GM23338 (cell line): Measurements from ENCODE around the gene S100A7A.
"Not testable (repeated sequence)": the region's sequence is repeated elsewhere in the genome, so short reads cannot be mapped to it uniquely, and the experiment has no call there.

Experiments used
- CTCF ChIP-seq, 2 experiments: fragments of 200-600 bp in 1 of 2; sonication (generic) in 1 of 2; conservative IDR thresholded peaks; 2 replicates each; pipeline versions ENCODE4 v1.5.1 to v1.6.1; 2016 to 2017; ENCODE audit warnings: antibody characterized with exemption in 2 of 2, low read depth in 2 of 2, mild to moderate bottlenecking in 2 of 2, moderate library complexity in 1 of 2
- EZH2 ChIP-seq: fragments of 200-600 bp; sonication (generic); IDR thresholded peaks from one replicate; pipeline ENCODE4 v1.8.0; 2017; ENCODE audit warnings: antibody characterized with exemption, mild to moderate bottlenecking, low read depth; ENCODE audit not compliant: unreplicated experiment

- not testable (repeated sequence) for TF ChIP-seq CTCF (conservative IDR thresholded peaks at IDR 0.05; ENCODE audit: low read depth in 2 of 2); EZH2
Observed at GRCh38 chr1:153462741-153463140, 46.4 kb downstream of the S100A7A start.
